Stimulated activated CD8-positive, alpha-beta memory T cell treated with anti-CD3 and anti-CD28 coated beads, Interleukin-15, amount 100 ng/mL, for 24 hours (primary cell): ENCODE data around the gene ZNF804A.

ENCODE experiments used
- DNase-seq: peaks from one replicate; pipeline ENCODE4 v3.0.0-alpha.2; 2020; ENCODE audit warnings: low read depth

The ZNF804A gene

GRCh38 chr2:184598316-184599053 lies at the start of gene ZNF804A:
Gene ZNF804A, plus strand, starts transcription at chr2:184598529. Its CDS starts 431 bp downstream, at chr2:184598960.
- DNase-seq: no peak

- no peak for DNase-seq
These were observed 49.2 kb upstream of the ZNF804A start for GRCh38 chr2:184549153-184549552.

- DNase-seq: no peak
These were observed 46.7 kb upstream of the ZNF804A start for GRCh38 chr2:184551626-184552025.

DNA sequence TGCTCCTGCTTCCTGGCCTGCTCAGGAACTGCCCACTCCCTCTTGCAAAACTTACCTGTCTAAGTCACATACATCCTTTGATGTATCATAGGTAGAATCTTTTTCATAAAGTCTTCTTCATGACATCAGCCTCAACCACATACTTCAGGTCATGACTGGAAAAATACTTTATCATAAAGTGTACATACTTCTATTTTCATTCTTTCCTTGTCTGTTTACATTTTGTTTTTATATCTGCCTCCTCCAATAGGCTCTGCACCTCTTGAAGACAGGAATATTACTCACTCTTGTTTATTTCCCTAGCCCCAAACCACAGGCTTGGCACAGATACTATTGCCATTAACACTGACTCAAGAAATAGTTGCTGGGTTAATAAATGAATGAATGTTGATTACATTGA lies 43.6 kb upstream of the ZNF804A start:
- DNase-seq: no peak

DNA sequence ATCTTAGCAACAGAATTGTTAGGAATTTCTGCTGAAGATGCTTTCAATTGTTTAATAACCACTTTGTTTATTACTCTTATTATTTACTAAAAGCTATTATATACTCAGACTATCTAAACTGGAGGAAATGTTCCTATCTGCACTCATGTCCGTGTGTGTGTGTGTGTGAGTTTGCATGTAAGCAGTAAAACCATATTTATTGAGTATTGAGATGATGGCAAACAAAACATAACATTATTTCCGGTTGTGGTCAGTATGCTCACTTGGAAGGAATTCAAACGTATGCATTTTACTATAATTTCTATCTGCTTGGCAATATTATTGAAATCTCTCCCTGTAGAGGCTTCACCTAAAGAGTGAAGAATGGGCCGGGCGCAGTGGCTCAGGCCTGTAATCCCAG lies 43.0 kb upstream of the ZNF804A start:
- no peak for DNase-seq

GRCh38 chr2:184556639-184557038 lies 41.7 kb upstream of the ZNF804A start:
- no peak for DNase-seq

DNA sequence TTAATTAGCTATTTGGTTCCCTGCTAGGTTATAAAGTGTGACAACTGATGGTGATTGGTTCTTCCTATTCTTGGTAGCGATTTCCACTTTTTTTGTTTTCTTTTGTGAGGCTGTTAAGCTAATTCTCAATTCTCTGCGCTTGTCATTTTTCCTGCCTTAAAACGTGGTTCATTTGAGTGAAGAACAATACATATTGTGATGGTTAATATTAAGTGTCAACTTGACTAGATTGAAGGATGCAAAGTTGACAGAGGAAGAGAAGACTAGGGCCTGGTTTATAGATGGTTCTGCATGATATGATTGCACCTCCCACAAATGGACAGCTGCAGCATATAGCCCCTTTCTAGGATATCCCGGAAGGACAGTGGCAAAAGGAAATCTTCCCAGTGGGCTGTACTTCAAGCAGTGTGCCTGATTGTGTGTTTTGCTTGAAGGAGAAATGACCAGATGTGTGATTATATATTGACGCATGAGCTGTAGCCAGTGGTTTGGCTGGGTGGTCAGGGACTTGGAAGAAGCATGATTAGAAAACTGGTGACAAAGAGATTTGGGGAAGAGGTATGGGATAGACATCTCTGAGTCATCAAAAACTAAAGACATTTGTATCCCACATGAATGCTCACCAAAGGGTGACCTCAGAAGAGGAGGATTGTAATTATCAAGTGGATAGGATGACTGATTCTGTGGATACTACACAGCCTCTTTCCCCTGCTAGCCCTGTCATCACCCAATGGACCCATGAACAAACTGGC lies 39.4 kb upstream of the ZNF804A start:
- no peak for DNase-seq

DNA sequence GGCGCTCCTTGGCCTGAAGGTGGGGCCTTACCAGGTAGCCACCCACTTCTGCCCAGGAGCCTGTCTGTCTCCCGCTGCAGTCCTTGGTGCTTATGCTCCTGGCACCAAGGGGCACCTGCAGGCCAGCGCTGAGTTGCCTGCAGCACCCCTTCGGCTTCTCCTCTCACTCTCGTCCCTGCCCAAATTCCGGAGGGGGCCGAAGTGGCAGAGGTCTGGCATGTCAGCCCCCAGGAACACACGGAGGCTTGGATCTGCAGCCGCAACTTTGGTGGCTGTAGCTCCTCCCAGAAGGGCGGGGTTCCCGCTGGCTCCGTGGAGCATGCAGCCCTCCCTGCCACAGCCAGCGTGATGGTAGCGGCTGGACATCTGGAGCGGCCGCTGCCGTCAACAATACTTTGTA lies 37.7 kb upstream of the ZNF804A start:
- DNase-seq: no peak

DNA sequence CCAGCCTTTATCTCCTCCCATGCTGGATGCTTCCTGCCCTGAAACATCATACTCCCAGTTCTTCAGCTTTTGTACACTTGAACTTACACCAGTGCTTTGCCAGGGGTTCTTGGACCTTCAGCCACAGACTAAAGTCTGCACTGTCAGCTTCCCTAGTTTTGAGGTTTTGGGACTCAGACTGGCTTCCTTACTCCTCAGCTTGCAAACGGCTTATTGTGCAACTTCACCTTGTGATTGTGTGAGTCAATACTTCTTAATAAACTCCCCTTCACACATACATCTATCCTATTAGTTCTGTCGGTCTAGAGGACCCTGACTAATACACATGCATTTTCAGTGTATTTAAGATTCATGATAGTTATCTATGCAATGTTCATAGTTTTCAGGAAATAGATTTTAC lies 35.8 kb upstream of the ZNF804A start:
- no peak for DNase-seq

GRCh38 chr2:184564092-184564491 lies 34.2 kb upstream of the ZNF804A start:
- DNase-seq: no peak

DNA sequence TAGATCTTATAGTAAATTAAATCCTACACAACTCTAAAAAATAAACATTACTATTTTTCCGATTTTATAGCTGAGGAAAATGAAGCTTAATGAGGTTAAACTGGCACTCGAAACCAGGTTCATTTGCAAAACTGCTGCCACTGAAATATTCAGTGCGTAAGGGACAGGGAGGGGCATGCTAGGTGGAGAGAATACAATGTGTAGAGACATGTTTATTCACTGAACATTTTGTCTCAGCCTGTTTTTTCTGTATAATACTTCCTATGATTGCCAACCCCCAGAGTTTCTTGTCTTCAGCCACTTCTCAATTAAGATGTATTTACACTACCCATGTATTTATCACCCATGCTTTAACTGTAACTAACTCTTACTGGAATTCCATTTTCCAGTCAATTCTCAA lies 31.6 kb upstream of the ZNF804A start:
- no peak for DNase-seq

- DNase-seq: no peak
These were observed 21.3 kb upstream of the ZNF804A start for GRCh38 chr2:184577056-184577455.

GRCh38 chr2:184577743-184578142 lies 20.6 kb upstream of the ZNF804A start:
- DNase-seq: no peak

- no peak for DNase-seq
These were observed 19.1 kb upstream of the ZNF804A start for GRCh38 chr2:184579226-184579625.

DNA sequence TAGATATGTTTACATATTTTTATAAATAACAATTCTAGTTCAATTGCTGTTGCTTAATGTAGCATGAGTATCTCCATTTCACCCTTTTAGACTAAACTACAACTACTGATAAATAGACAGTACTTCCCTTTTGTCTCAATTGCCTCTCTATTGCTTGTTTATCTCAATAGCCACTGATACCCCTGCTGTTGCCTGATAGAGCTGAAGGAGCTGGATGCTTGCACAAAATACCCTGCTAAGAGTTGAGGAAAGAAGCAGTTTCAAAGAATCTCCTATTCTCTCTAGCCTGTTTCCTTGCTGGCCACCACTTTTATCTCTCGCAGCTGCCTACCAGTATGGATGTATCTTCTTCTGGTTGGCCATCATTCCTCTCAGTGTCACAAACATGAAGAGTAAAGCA lies 16.9 kb upstream of the ZNF804A start:
- DNase-seq: no peak

- DNase-seq: no peak
These were observed 9.1 kb upstream of the ZNF804A start for GRCh38 chr2:184589261-184589660.

DNA sequence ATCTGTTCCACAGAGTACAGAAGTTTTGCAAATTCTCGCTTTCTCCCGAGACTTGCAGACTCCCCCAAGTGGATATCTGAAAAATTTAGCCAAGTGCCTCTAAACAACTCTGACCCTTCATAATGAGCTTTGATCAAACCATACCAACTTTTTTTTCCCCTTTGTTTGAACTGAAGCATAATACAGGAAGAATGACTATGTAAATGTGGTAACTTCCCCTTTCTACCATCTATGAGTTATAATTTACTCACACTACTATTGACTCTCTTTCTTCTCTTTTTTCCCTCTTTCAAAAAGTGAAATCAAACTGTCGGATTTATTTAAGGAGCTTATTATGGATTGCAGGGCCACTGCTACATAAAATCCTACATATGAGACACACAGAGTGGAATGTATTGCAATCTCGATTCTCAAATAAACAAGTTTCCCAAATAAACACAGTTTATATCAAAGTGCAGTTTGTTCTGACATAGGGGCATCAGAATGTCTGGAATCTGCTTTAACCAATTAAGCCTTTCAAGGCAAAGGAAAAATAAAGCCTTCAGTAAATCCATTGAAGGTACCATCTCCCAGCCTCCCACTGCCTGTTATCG lies 1.4 kb upstream of the ZNF804A start:
- no peak for DNase-seq

DNA sequence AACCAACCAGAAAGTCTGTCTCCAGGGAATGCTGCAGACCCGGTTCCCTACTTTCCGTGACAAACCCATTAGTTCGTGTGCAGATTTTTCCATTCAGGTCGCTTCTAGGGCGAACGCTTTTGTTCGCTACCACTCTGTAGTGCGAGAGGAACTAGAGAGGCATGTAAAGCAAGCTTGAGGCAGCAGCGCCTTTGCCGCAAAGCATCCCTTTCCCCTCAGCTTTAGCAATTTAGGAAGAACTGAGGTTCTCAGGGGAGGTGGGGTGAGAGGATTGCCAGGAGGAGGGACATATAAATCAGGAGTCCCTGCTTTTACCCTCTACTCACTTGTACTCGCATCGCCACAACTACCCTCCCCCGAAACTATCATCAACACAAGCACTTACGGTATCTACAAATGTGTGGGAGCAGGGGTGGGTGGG lies 748 bp upstream of the ZNF804A start:
- no peak for DNase-seq

DNA sequence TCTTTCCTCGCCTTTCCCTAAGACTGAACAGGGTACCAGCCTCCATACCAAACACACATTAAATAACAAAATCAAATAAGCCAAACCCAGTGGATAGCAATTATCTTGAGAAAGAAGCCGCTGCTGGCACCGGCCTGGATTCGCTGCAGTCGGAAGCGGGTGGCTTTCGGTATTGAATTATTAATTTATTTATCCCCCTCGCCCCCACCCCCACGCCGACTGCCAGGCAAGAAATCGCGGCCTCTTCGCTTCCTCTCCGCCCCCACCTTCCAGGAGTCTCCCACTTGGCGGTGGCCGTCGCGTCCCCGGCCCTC lies 370 bp upstream of the ZNF804A start:
- DNase-seq: no peak

- DNase-seq: no peak
These were observed 934 bp downstream of the ZNF804A start for GRCh38 chr2:184599054-184599871.

GRCh38 chr2:184599872-184600222 lies 1.5 kb downstream of the ZNF804A start:
- no peak for DNase-seq

GRCh38 chr2:184602734-184603133 lies 4.4 kb downstream of the ZNF804A start:
- no peak for DNase-seq

DNA sequence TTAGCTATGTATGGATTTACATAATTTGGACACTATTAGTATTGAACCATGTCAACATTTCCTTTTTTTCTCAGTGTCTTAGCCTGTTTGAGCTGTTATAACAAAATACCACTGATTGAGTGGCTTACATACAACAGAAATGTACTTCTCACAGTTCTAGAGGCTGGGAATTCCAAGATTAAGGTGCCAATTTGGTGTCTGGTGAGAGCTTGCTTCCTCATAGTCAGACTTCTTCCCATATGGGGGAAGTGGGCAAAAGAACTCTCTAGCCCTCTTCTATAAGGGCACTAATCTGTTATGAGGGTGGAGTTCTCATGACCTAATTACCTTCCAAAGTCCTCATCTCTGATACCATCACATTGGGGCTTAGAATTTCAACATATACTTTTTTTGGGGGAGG lies 12.6 kb downstream of the ZNF804A start:
- DNase-seq: no peak
